Measurements from ENCODE around the gene TTPAL.

Gene TTPAL

GRCh38 chr20:44497761-44498160 is 22.1 kb downstream of the TTPAL start:
- 0 out of 2 replicates have a peak, but pooled peaks cover 5% of the 10 kb centered on the region for H3F3A ChIP-seq (ENCODE audit: insufficient read depth)
- H3K4me3 ChIP-seq (ENCODE audit: insufficient read depth, low read length, poor library complexity, severe bottlenecking) = no peak overlapping the region
- no peak for TF ChIP-seq EZH2phosphoT487 (conservative IDR thresholded peaks at IDR 0.05; ENCODE audit: low read length)
- no peak for TF ChIP-seq CTCF (IDR thresholded peaks at IDR 0.05; ENCODE audit: insufficient read depth, low read length, poor library complexity, severe bottlenecking)
- no peak overlapping the region for H3K27ac ChIP-seq (ENCODE audit: low read depth, low read length)
- H3K79me2 ChIP-seq (ENCODE audit: insufficient read depth, low read length) = no peaks in the 10 kb centered on the region
- H2AFZ ChIP-seq (ENCODE audit: low read depth, low read length, severe bottlenecking) = no peak overlapping the region
- H3K4me2 ChIP-seq (ENCODE audit: low read depth, low read length, poor library complexity, severe bottlenecking) = no peak overlapping the region
- no peaks in the 10 kb centered on the region for H3K9me3 ChIP-seq (ENCODE audit: insufficient read depth, low read length)
- H3K27me3 ChIP-seq (ENCODE audit: low read length) = no peaks in the 10 kb centered on the region
- H3K9me2 ChIP-seq (replicated peaks; ENCODE audit: insufficient read depth, low read length) = no peaks in the 10 kb centered on the region
- H3K36me3 ChIP-seq (ENCODE audit: low read length) = peaks cover 11% of the 10 kb centered on the region; the same call in 1 of the 2 replicates
- no peak overlapping the region for H3K9ac ChIP-seq (ENCODE audit: low read length)
- H4K20me1 ChIP-seq (ENCODE audit: low read depth, low read length) = no peaks in the 10 kb centered on the region

GRCh38 chr20:44500221-44500620 is 24.5 kb downstream of the TTPAL start:
- TF ChIP-seq CTCF (IDR thresholded peaks at IDR 0.05; ENCODE audit: insufficient read depth, low read length, poor library complexity, severe bottlenecking) (no peak), EZH2phosphoT487 (conservative IDR thresholded peaks at IDR 0.05; ENCODE audit: low read length) (no peak)
- no peaks in the 10 kb centered on the region for H3K9me3 ChIP-seq (ENCODE audit: insufficient read depth, low read length)
- H3K4me2 ChIP-seq (ENCODE audit: low read depth, low read length, poor library complexity, severe bottlenecking) = no peak overlapping the region
- H3F3A ChIP-seq (ENCODE audit: insufficient read depth) = 0 out of 2 replicates have a peak, but pooled peaks cover 5% of the 10 kb centered on the region
- no peak overlapping the region for H3K9ac ChIP-seq (ENCODE audit: low read length)
- no peaks in the 10 kb centered on the region for H3K9me2 ChIP-seq (replicated peaks; ENCODE audit: insufficient read depth, low read length)
- no peaks in the 10 kb centered on the region for H3K79me2 ChIP-seq (ENCODE audit: insufficient read depth, low read length)
- H3K27ac ChIP-seq (ENCODE audit: low read depth, low read length) = no peak overlapping the region
- no peaks in the 10 kb centered on the region for H3K27me3 ChIP-seq (ENCODE audit: low read length)
- peaks cover 11% of the 10 kb centered on the region for H3K36me3 ChIP-seq (ENCODE audit: low read length)
- no peaks in the 10 kb centered on the region for H4K20me1 ChIP-seq (ENCODE audit: low read depth, low read length)
- no peak overlapping the region for H3K4me3 ChIP-seq (ENCODE audit: insufficient read depth, low read length, poor library complexity, severe bottlenecking)
- H2AFZ ChIP-seq (ENCODE audit: low read depth, low read length, severe bottlenecking) = no peak overlapping the region

DNA sequence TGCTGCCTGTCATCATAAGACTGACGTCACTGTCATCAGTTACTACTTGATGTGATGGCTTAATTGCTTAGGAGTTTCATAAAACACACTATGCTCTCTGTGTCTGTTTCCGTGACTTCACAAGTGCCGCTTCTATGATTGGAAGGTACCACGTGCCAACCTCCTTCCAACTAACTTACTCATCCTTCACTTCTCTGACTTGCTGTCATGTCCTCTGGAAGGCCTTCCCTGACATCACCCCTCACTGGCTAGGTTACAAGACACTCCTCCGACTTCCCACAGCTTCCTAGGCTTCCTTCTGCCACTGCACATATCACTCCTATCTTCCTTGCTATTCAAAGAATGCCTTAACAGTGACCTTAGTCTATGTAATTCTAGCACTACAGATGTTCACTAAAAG is 25.8 kb downstream of the TTPAL start:
- H3K9me3 ChIP-seq (ENCODE audit: insufficient read depth, low read length) = no peaks in the 10 kb centered on the region
- no peak overlapping the region for H3K4me2 ChIP-seq (ENCODE audit: low read depth, low read length, poor library complexity, severe bottlenecking)
- H2AFZ ChIP-seq (ENCODE audit: low read depth, low read length, severe bottlenecking) = no peak overlapping the region
- peaks cover 11% of the 10 kb centered on the region for H3K36me3 ChIP-seq (ENCODE audit: low read length)
- no peaks in the 10 kb centered on the region for H3K79me2 ChIP-seq (ENCODE audit: insufficient read depth, low read length)
- no peaks in the 10 kb centered on the region for H3K9me2 ChIP-seq (replicated peaks; ENCODE audit: insufficient read depth, low read length)
- H3K27me3 ChIP-seq (ENCODE audit: low read length) = no peaks in the 10 kb centered on the region
- TF ChIP-seq CTCF (IDR thresholded peaks at IDR 0.05; ENCODE audit: insufficient read depth, low read length, poor library complexity, severe bottlenecking) = no peak
- TF ChIP-seq EZH2phosphoT487 (conservative IDR thresholded peaks at IDR 0.05; ENCODE audit: low read length) = no peak
- H3K4me3 ChIP-seq (ENCODE audit: insufficient read depth, low read length, poor library complexity, severe bottlenecking) = no peak overlapping the region
- 0 out of 2 replicates have a peak, but pooled peaks cover 5% of the 10 kb centered on the region for H3F3A ChIP-seq (ENCODE audit: insufficient read depth)
- no peak overlapping the region for H3K27ac ChIP-seq (ENCODE audit: low read depth, low read length)
- H3K9ac ChIP-seq (ENCODE audit: low read length) = no peak overlapping the region
- no peaks in the 10 kb centered on the region for H4K20me1 ChIP-seq (ENCODE audit: low read depth, low read length)

Measured in SU-DHL-6 (cell line).